ENCODE measurements around the gene CDKN2B.

Gene CDKN2B

DNA sequence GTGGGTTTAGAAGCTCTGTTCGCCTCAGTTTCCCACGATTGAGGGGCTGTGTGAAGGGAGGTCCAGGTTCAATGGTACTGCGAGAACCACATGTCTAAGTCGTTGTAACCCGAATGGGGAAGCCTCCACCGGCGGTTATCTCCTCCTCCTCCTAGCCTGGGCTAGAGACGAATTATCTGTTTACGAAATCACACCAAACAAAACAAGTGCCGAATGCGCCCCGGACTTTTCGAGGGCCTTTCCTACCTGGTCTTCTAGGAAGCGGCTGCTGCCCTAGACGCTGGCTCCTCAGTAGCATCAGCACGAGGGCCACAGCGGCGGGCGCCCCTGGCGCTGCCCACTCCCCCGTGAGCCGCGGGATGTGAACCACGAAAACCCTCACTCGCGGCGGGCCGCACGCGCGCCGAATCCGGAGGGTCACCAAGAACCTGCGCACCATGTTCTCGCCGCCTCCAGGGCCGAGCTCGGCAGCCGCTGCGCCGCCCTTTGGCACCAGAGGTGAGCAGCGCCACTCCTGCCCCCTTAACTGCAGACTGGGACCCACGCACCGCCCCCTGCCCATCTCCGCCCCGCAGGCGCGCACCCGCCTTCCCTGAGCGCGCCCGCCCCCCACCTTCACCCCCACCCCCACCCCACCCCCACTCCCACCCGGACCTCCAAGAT, 15.1 kb downstream of the CDKN2B start, which contains the start of gene CDKN2A:
CDKN2A (minus strand) TSS at position 500 of the 663 bp plus-strand sequence.
- DNase-seq (ENCODE audit: low spot score), result no peak

DNA sequence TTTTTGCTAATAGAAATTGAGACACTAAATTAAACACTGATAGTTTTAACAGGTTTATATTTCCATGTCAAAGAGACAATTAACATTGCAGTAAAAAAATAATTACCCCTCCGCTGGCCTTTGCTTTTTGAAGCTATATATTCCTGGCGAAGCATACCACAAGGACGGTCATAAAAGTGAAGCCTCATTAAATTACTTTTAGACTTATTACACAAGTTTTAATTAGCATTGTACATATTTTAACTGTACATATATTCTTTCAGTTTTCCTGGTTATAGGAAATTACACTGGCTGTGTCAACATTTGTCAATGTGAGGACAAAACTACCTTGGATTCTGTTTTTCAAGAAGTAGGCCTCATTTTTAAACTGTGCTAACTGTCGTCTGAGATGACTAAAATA, 16.1 kb downstream of the CDKN2B start:
- no peak for DNase-seq (ENCODE audit: low spot score)

DNA sequence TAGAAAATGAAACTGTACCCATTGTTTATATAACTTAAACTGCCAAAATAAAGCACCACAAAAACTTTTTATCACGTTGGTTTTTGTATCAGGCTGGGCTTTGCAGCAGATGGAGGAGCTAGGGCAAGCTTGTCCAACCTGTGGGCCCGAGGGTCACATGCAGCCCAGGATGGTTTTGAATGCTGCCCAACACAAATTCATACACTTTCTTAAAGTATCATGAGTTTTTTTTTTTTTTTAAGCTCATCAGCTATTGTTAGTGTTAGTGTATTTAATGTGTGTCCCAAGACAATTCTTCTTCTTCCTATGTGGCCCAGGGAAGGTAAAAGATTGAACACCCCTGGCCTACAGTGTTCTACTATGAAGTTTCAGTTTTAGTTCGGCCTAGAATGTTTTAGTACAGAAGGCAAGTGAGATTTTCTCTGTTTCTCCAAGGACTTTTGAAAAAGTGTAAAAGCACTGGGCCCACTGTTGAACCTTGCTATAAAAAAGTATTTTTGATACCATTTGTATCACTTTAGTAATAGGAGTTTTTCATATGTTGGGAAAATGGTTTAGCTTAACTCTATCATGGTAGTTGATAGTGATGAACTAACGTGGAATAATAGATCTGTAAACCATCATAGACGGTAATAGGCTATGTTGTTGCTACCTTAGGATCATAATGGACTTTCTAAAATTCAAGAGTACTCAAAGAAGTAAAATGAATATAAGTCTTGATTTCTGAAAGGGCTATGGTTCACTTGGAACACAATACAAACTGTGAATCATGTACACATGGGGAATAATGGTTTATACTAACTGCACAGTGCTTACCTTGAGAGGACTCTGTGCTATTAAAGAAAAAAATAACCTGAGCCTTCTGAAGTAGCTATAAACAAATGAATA, 17.8 kb downstream of the CDKN2B start:
- no peak for DNase-seq (ENCODE audit: low spot score)

DNA sequence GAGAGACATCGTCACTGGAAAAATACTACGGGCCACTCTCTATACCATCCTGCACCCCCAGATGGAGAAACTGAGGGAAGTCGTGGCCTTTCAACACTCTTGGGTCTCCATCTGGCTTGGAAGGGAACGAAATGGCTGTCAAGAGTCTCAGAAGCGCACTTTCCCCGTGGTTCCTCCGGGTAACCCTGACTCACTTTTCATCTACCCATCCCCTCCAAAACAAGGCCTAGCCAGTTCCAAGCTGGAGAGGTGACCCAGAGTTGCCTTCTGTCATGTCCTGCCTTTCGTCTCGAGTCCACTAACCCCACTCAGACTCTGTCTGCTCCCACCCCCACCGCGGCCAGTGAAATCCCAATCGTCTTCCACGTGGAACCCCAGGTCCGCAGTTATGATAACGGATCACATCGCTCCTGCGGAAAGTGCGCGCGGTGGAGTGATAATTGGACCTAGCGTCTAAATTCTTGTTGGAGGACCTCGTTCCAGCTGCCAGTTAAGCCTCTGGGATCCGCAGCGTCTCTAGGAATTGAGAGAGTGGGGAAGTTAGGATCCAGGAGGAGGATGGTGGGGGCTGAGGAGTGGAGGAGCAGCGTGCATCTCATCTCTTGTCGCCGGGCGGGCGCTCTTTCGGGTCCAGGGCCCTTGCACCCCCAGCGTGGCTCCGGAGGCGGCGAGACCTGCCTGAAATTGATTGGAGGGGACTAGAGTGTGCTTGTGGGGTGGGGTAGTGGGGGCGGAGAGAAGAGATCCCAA, 19.5 kb downstream of the CDKN2B start:
- DNase-seq (ENCODE audit: low spot score), result no peak

DNA sequence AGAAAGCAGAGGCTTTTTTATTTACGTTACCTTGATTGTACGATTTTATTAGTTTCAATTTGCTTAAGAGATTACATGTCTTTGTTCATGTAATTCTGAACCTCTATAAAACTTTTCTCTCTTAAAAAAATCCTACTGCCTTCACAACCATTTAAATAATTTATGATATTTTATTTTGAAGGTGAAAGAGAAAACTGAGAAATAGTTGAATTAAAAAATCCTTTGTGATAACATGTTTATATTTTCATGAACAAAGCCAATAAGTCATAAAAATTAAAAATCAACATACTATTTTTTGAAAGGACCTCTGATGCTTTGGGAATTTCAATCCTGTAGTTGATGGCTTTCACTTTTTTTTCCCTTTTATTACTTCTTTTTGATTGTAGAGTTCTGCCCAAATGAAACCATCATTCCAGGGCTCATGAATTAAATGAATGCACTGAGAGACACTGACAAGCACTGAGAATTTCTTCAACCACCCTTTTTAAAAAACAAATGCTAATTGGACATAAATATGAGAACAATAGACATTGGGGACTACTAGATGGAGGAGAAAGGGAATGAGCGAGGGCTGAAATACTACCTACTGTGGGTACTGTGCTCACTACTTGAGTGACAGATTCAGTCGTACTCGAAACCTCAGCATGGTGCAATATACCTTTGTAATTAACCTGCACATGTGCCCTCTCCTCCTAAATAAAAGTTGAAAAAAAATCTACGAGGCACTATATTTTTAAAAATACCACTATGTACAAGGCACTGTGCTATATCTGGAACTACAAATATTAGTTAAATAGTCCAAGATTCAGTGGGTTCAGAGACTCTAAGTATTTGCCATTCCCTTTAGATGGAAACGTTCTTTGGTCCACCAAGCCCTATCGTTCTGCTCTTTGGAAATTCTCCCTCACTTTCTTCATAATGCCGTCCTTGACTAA, 20.8 kb downstream of the CDKN2B start:
- no peak for DNase-seq (ENCODE audit: low spot score)

DNA sequence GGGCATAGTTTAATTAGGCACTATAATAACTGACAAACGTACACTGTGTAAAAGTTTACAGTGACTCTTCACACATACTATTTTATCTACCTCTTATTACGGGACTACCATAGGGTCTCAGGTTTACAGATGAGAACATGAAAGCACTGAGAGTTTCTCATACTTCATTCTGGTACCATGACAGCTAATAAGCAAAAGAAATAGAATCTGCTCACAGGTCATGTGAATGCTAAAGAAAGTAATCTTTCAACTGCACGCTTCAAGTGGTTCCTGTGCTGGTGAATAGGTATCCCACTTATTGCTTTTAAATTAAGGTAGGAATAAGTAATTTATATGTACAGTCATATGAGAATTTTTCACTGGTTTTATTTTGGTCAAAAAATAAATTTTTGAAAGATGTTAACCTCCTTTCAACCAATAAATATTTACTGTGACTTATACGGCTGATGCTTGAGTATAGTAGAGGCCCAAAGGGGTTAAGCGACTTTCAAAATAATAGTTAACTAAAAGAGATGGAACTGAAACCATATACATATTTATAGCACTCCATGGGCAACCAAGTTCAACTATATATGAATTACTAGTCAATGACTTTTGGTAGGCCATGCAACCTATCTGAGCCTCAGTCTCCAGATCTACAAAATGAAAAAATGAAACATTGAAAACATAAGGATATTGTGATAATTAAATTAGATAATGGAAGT, 23.0 kb downstream of the CDKN2B start:
- DNase-seq (ENCODE audit: low spot score), result no peak

DNA sequence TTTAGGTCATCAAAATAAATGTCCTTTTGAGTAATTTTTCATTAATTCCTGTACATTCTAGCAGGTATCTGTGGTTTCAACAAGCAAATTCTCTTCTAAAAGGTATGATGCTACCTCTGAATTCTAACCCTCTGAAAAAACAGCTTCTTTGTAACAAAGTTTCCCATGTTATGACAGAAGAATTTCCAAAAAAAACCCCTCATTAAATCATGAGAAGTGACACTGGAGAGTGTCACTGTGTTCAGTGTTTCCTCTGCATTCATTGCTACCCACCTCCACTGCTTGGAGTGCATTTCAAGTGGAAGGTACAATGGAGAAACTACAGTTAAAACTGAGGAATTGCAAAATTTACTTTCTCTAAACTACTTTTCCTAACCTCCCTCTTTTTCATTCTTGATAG, 25.0 kb downstream of the CDKN2B start:
- DNase-seq (ENCODE audit: low spot score), result no peak

DNA sequence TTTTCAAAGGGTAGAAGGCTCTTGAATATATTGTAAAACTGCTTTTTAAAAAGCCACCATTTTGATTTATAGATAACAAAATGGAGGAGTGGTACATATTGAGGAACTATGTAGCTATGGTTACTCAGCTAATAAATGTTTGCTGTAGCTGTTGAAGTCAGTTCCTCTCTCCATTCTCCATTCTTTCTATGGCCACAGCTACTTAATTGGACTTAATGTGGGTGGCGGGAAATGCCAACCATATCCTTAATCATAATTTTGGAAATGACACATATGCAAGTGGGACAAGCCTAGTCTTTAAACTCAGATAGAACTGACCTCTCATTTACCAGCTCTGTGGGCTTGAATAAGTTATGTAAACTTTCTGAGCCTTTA, 25.6 kb downstream of the CDKN2B start:
- DNase-seq (ENCODE audit: low spot score), result no peak

DNA sequence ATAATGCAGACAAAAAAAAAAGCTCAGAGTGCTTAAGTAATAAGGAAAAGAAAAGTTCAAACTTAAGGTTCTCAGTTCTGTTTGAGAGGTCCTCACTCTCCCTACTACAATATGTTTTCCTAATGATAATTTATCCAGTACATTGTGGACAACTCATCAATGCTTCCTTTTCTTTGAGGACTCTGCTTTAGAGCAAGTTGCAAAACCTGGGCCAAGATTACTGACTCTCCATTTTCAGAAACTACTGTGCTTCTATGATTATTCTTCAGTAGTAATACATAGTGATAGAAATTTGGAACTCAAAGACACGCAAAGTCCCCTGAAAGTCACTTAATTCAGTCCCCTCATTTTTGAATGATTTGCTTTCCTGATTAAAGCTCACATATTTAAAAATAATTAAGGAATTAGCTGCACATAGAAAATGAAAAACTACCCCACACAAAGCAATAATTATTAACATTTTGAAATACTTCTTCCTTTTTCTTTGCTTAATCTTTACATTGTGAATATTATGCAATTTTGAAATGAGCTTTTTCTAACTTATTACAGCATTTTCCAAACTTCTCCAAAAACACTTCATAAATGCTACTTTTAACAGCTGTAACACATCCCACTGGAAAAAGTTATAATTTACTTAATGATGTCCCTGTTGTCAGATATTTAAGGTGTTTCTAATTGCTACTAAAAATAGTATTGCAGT, 26.1 kb downstream of the CDKN2B start:
- no peak for DNase-seq (ENCODE audit: low spot score)

DNA sequence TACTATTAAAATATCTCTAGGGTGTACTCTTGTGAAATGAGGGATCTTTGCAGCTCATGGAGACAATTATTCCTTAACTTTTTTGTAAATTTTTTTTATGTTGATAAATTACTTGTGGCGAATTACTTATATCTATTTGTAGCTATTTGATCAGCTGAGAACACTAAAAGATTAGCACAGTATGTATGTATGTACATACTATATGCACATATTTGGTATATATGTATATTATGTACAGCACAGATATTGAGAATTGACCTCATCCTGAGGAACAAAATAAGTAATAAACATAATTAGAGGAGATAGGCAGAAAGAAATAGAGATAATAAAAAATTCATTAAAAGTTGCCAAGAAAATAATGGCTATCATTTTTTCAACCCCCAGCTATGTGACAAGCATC, 26.7 kb downstream of the CDKN2B start:
- DNase-seq (ENCODE audit: low spot score), result no peak

DNA sequence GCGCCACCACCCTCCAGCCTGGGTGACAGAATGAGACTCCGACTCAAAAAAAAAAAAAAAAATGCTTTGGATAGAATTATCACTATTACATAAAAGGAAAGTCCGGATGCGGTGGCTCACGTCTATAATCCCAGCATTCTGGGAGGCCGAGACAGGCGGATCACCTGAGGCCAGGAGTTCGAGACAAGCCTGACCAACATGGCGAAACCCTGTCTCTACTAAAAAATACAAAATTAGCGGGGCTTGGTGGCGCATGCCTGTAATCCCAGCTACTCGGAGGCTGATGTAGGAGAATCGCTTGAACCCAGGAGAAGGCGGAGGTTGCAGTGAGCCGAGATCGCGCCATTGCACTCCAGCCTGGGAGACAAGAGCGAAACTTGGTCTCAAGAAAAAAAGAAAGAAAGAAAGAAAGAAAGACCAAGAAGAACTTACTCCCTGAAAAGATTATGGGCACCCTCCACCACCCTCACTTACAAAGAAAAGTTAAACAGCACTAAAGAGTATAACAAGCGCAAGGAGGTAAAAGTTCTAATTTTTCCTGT, 32.7 kb downstream of the CDKN2B start:
- no peak for DNase-seq (ENCODE audit: low spot score)

DNA sequence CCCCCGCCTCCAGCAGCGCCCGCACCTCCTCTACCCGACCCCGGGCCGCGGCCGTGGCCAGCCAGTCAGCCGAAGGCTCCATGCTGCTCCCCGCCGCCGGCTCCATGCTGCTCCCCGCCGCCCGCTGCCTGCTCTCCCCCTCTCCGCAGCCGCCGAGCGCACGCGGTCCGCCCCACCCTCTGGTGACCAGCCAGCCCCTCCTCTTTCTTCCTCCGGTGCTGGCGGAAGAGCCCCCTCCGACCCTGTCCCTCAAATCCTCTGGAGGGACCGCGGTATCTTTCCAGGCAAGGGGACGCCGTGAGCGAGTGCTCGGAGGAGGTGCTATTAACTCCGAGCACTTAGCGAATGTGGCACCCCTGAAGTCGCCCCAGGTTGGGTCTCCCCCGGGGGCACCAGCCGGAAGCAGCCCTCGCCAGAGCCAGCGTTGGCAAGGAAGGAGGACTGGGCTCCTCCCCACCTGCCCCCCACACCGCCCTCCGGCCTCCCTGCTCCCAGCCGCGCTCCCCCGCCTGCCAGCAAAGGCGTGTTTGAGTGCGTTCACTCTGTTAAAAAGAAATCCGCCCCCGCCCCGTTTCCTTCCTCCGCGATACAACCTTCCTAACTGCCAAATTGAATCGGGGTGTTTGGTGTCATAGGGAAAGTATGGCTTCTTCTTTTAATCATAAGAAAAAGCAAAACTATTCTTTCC, 34.2 kb downstream of the CDKN2B start:
- DNase-seq (ENCODE audit: low spot score), result no peak

DNA sequence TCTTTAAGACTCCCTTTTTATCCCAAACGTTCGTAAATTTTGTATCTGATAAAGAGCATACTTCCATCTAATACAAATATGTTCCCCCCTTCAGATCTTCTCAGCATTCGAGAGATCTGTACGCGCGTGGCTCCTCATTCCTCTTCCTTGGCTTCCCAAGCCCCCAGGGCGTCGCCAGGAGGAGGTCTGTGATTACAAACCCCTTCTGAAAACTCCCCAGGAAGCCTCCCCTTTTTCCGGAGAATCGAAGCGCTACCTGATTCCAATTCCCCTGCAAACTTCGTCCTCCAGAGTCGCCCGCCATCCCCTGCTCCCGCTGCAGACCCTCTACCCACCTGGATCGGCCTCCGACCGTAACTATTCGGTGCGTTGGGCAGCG, 34.8 kb downstream of the CDKN2B start:
- DNase-seq (ENCODE audit: low spot score), result no peak

DNA sequence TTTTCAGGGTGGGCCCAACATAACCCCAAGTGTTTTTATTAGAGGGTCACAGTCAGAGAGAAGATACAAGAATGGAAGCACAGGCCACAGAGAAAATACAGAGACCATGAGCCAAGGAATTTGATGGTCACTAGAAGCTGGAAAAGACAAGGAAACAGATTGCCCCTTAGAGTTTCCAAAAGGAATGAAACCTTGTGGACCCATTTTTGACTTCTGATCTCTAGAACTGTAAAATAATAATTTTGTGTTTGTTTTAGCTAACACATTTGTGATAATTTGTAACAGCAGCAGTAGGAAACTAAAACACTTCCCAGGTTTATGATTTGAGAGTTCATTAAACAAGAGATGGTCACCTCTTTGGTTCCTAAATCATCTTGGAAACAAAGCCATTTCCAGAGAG, 36.7 kb downstream of the CDKN2B start:
- DNase-seq (ENCODE audit: low spot score), result no peak

DNA sequence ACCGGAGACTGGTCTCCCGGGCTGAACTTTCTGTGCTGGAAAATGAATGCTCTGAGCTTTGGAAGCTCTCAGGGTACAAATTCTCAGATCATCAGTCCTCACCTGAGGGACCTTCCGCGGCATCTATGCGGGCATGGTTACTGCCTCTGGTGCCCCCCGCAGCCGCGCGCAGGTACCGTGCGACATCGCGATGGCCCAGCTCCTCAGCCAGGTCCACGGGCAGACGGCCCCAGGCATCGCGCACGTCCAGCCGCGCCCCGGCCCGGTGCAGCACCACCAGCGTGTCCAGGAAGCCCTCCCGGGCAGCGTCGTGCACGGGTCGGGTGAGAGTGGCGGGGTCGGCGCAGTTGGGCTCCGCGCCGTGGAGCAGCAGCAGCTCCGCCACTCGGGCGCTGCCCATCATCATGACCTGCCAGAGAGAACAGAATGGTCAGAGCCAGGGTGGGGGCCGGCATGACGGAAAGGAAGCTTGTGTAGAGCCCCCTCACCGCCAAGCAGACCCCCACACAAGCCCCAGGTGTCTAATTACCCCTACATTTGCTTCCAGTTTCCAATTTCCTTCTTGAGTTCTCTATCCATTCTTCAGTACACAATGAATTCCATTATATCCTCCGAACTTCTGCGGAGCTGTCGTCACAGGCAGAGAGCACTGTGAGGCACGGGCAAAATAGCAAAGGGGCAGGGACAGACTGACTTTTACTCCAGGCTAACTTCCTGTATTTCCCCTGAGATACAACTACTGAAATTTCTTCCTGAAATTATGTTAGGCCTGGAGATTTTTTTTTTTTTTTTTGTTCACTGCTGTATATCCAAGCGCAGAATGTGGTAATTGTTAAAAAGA, 38.1 kb downstream of the CDKN2B start:
- no peak for DNase-seq (ENCODE audit: low spot score)

DNA sequence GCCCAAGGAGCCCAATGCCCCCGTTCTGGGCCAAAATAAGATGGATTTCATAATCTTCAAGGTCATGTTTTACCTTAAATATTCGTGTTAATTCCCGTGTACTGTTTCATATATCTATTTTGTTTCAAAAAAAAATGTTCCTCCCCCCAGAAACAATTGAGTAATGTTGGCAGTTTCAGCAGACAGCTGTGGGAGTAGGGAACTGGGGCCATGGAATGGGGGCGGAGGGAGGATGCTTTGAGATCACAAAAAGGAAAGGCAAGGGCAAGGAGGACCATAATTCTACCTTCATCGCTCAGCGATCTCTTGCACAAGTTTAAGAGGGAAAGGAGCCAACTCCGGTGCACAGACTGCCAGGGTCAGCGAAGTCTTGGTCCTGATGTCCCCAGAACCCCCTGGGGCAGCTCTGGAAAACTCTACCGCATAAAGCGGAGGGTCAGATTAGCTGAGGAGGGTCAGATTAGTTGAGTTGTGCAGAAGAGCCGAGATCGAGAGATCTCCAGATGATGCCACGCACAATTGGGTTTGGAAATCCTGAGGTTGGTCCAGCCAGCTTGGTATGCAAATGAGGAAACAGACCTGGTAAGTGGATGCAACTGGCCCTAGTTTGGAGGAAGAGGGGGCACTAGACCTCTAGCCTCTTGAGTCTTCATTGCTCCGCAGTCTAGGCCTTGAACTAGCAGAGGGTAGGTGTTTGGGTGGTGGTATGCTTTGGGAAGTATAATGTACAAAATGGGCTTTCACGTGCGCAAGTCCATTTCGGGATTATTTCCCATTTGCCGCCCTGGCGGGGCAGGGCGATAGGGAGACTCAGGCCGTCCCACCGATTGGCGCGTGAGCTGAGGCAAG, 38.9 kb downstream of the CDKN2B start:
- no peak for DNase-seq (ENCODE audit: low spot score)

DNA sequence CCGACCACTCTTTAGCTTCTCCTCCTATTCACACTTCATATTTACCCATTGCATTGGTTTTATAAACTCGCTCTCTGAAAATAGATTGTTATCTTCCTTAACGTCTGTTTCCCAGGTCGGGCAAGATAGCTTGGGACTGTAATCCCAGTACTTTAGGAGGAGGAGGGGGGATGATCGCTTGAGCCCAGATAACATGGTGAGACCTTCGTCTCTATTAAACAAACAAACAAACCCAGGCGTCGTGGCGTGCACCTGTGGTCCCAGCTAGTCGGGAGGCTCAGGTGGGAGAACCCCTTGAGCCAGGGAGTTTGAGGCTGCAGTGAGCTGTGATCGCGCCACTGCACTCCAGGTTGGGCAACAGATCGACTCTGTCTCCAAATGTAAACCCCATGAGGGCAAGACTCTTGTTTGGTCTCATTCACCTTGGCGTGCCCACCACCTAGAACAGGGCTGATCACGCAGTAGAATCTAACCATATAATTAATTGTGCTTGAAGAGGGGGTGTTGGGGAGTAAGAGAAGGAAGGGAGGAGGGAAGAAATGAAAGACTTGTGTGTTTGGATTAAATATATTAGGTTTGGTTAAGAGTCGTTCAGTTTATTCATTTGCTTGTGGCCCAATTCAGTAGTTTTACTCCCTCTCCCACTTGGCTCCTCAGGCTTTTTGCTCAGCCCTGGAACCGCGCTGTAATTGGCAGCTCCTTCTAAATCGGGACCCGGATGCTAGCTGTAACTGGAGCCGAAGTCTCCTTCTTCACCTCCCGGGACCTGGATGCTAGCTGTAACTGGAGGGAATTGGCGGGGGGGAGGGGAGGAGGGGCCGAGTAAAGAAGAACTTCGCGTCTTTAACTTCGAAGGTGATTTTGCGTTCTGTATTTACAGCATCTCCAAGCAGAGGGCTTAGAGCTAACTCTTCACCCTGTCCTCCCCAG, 39.8 kb downstream of the CDKN2B start:
- no peak for DNase-seq (ENCODE audit: low spot score)
